Measurements from ENCODE around the gene LPP. TPM values are rescaled to one million over a fixed set of nuclear protein-coding genes. Genes with fewer than 3 reads are reported as not detected.

The LPP gene
- polyA plus RNA-seq, 1 donor (not counting 4 experiments of a cell fraction or from before 2014, with no cell fraction given), result 16.0 TPM

GRCh38 chr3:188854772-188855149, 700.8 kb downstream of the LPP start:
- FAIRE-seq (peak; percentile 96), DNase-seq (ENCODE audit: low read depth, low spot score) (no peak)
- Histone ChIP-seq H2AFZ (ENCODE audit: control insufficient read depth, low read length) (peak overlapping the region; percentile 65), H3K9ac (ENCODE audit: control insufficient read depth, extremely low read depth, insufficient read depth, low read length) (peak overlapping the region; percentile 64), H4K20me1 (ENCODE audit: control insufficient read depth, extremely low read depth, insufficient read depth, low read length) (no peaks in the 10 kb centered on the region), H3K27ac (ENCODE audit: control insufficient read depth, insufficient read depth, low read length) (peak overlapping the region; percentile 94), H3K27me3 (ENCODE audit: control insufficient read depth, extremely low read depth, insufficient read depth, low read length) (no peaks in the 10 kb centered on the region), H3K9me1 (ENCODE audit: control insufficient read depth, extremely low read depth, insufficient read depth, low read length) (no peaks in the 10 kb centered on the region), H3K4me3 (ENCODE audit: control insufficient read depth in 2 of 3, extremely low read depth in 1 of 3, insufficient read depth in 2 of 3, low read depth in 1 of 3, low read length in 3 of 3) (peak overlapping the region in 1 of 3 experiments; percentile 16), H3K79me2 (ENCODE audit: control insufficient read depth, insufficient read depth, low read length) (no peaks in the 10 kb centered on the region), H3K4me2 (ENCODE audit: control insufficient read depth, extremely low read depth, insufficient read depth, low read depth, low read length) (peak overlapping the region; percentile 82), H3K4me1 (ENCODE audit: control insufficient read depth, extremely low read depth, insufficient read depth, low read length) (peaks cover 33% of the 10 kb centered on the region), H3K9me3 (ENCODE audit: control insufficient read depth, low read depth, low read length) (no peaks in the 10 kb centered on the region), H3K36me3 (ENCODE audit: control insufficient read depth in 2 of 2, extremely low read depth in 1 of 2, insufficient read depth in 2 of 2, low read length in 2 of 2) (no peaks in the 10 kb centered on the region)
- TF ChIP-seq CTCF (optimal IDR thresholded peaks at IDR 0.05 in 1 of 3, IDR thresholded peaks at IDR 0.05 in 1 of 3, conservative IDR thresholded peaks at IDR 0.05 in 1 of 3; ENCODE audit: extremely low read depth in 1 of 3, insufficient read depth in 2 of 3, low read length in 3 of 3), result no peak
- TF ChIP-seq EZH2 (IDR thresholded peaks at IDR 0.05; ENCODE audit: low read length), result no peak
- dilution Hi-C loops (cut with MboI; ENCODE audit: extremely low pct_ligation_motif_present, low sequenced_read_pairs), result no loop called here

DNA sequence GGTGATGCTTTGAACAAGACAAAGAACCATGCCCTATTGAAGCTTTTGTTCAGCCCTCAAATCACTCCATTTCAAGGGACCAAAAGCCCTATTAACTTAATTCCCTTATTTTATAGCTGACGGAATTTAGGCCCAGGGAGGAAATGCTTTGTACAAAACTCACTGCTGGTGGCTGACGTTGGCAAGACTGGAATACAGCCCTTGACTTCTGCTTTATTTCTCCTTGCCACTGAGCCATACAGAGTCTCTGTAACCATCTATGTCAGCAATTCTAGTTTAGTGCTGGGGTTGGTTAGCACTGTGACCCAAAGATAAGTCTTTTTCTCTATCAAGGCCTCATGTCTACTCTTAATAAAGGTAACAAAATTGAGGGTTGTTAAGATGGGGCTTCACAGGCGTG, 701.7 kb downstream of the LPP start:
- no peak for DNase-seq (ENCODE audit: low read depth, low spot score)
- FAIRE-seq, result peak; percentile 84
- Histone ChIP-seq H3K9ac (ENCODE audit: control insufficient read depth, extremely low read depth, insufficient read depth, low read length) (no peak overlapping the region), H3K4me3 (ENCODE audit: control insufficient read depth in 2 of 3, extremely low read depth in 1 of 3, insufficient read depth in 2 of 3, low read depth in 1 of 3, low read length in 3 of 3) (no peak overlapping the region), H2AFZ (ENCODE audit: control insufficient read depth, low read length) (peak overlapping the region; percentile 9), H3K79me2 (ENCODE audit: control insufficient read depth, insufficient read depth, low read length) (no peaks in the 10 kb centered on the region), H3K9me1 (ENCODE audit: control insufficient read depth, extremely low read depth, insufficient read depth, low read length) (no peaks in the 10 kb centered on the region), H3K27ac (ENCODE audit: control insufficient read depth, insufficient read depth, low read length) (peak overlapping the region; percentile 94), H3K36me3 (ENCODE audit: control insufficient read depth in 2 of 2, extremely low read depth in 1 of 2, insufficient read depth in 2 of 2, low read length in 2 of 2) (no peaks in the 10 kb centered on the region), H3K9me3 (ENCODE audit: control insufficient read depth, low read depth, low read length) (no peaks in the 10 kb centered on the region), H3K27me3 (ENCODE audit: control insufficient read depth, extremely low read depth, insufficient read depth, low read length) (no peaks in the 10 kb centered on the region), H4K20me1 (ENCODE audit: control insufficient read depth, extremely low read depth, insufficient read depth, low read length) (no peaks in the 10 kb centered on the region), H3K4me1 (ENCODE audit: control insufficient read depth, extremely low read depth, insufficient read depth, low read length) (peaks cover 39% of the 10 kb centered on the region), H3K4me2 (ENCODE audit: control insufficient read depth, extremely low read depth, insufficient read depth, low read depth, low read length) (peak overlapping the region; percentile 82)
- dilution Hi-C loops (cut with MboI; ENCODE audit: extremely low pct_ligation_motif_present, low sequenced_read_pairs), result no loop called here
- TF ChIP-seq CTCF (optimal IDR thresholded peaks at IDR 0.05 in 1 of 3, IDR thresholded peaks at IDR 0.05 in 1 of 3, conservative IDR thresholded peaks at IDR 0.05 in 1 of 3; ENCODE audit: extremely low read depth in 1 of 3, insufficient read depth in 2 of 3, low read length in 3 of 3) (no peak), EZH2 (IDR thresholded peaks at IDR 0.05; ENCODE audit: low read length) (no peak)

Measured in keratinocyte (primary cell).